T-helper 22 cell (primary cell): ENCODE data around the gene CDK6.

Experiments
- DNase-seq: peaks from one replicate; pipeline ENCODE4 v3.0.0-alpha.2; 2020; ENCODE audit warnings: low read depth

Gene CDK6

GRCh38 chr7:92644406-92645113, 191.8 kb downstream of the CDK6 start:
- no peak for DNase-seq

- no peak for DNase-seq
These were observed 192.6 kb downstream of the CDK6 start for GRCh38 chr7:92643821-92644220.

GRCh38 chr7:92641921-92642511, 194.4 kb downstream of the CDK6 start:
- DNase-seq, result peak; percentile 23

- no peak for DNase-seq
These were observed 196.4 kb downstream of the CDK6 start for GRCh38 chr7:92639966-92640365.

GRCh38 chr7:92639213-92639896, 197.0 kb downstream of the CDK6 start:
- DNase-seq, result no peak

- DNase-seq, result no peak
These were observed 200.3 kb downstream of the CDK6 start for GRCh38 chr7:92636018-92636560.

GRCh38 chr7:92635538-92635937, 200.8 kb downstream of the CDK6 start:
- no peak for DNase-seq

- no peak for DNase-seq
These were observed 201.4 kb downstream of the CDK6 start for GRCh38 chr7:92634924-92635519.

- no peak for DNase-seq
These were observed 202.2 kb downstream of the CDK6 start for GRCh38 chr7:92634205-92634604.

GRCh38 chr7:92633211-92633906, 203.0 kb downstream of the CDK6 start:
- no peak for DNase-seq

GRCh38 chr7:92632791-92633190, 203.6 kb downstream of the CDK6 start:
- no peak for DNase-seq

- no peak for DNase-seq
These were observed 204.4 kb downstream of the CDK6 start for GRCh38 chr7:92631850-92632487.

GRCh38 chr7:92631067-92631849, 205.1 kb downstream of the CDK6 start:
- no peak for DNase-seq

GRCh38 chr7:92629779-92630178, 206.6 kb downstream of the CDK6 start:
- DNase-seq, result no peak

- no peak for DNase-seq
These were observed 208.4 kb downstream of the CDK6 start for GRCh38 chr7:92627956-92628355.

GRCh38 chr7:92626281-92626809, 210.0 kb downstream of the CDK6 start:
- no peak for DNase-seq

GRCh38 chr7:92625617-92626016, 210.8 kb downstream of the CDK6 start:
- DNase-seq, result no peak

- DNase-seq, result no peak
These were observed 211.9 kb downstream of the CDK6 start for GRCh38 chr7:92624298-92624996.

- DNase-seq, result no peak
These were observed 212.8 kb downstream of the CDK6 start for GRCh38 chr7:92623544-92623943.

- DNase-seq, result no peak
These were observed 213.7 kb downstream of the CDK6 start for GRCh38 chr7:92622685-92623084.
